Activated T-cell treated with anti-CD3 and anti-CD28 coated beads, Interleukin-2, amount 50 U/mL, for 4 hours (primary cell): ENCODE measurements around the gene FAM98C. TPM values are rescaled to one million over a fixed set of nuclear protein-coding genes. Genes with fewer than 3 reads are reported as not detected.

Experiments
- ATAC-seq, 2 donors: fragments of 200-7000 bp; cut with Tn5 transposase; one replicate each; pipeline ENCODE4 v1.10.0; 2021
- DNase-seq: peaks from one replicate; pipeline ENCODE4 v3.0.0-alpha.2; 2020
- H3K27me3 Mint-ChIP-seq: one replicate; pipeline ENCODE4 v1.8.0; 2021; ENCODE audit warnings: low read depth, mixed read lengths
- H3K36me3 Mint-ChIP-seq: one replicate; pipeline ENCODE4 v1.8.0; 2022; ENCODE audit warnings: mixed read lengths; ENCODE audit not compliant: insufficient read depth
- H3K4me1 Mint-ChIP-seq: one replicate; pipeline ENCODE4 v1.8.0; 2021; ENCODE audit warnings: low read depth, mixed read lengths
- H3K4me3 Mint-ChIP-seq: one replicate; pipeline ENCODE4 v1.8.0; 2021; ENCODE audit warnings: mild to moderate bottlenecking, moderate library complexity, mixed read lengths
- H3K9me3 Mint-ChIP-seq: one replicate; pipeline ENCODE4 v1.8.0; 2021; ENCODE audit warnings: mixed read lengths
- total RNA-seq, 3 donors: library from RNA; stranded (reverse); gene quantifications; one replicate each; pipeline ENCODE4 v1.2.1, GENCODE V29; 2021

Gene FAM98C
- total RNA-seq, 3 donors from 2014 or later: 22.7 to 27.5 (median 24.5) TPM

- no peak for DNase-seq
- H3K4me3 Mint-ChIP-seq: peak overlapping the region; percentile 13
Observed at GRCh38 chr19:38386300-38386970, 16.5 kb upstream of the FAM98C start.

DNA sequence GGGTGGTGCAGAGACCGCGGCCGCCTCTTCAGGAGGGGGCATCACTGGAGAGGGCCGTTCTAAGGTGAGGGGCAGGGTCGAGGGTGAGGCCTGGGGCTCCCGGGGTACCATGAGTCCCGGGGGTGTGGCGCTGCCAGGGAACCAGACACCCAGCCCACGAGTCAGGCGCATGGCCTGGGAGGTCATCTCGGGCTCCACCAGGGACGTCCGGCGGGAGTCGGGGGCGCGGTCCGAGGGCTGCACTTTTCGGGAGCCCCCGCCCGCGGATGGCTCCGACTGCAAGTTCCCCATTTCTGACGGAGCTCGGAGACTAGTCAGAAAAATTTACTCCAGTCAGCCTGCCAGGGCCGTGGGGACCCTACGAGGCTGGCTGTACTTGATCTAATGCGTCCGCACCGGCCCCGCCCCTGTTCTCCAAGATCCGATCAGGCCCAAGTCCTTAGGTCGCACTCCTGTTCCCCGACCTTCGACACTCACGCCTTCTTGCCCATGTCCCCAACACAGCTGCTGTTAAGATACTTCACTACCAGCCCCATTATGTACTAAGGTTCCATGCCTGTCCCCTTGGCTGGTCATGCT lies 15.8 kb upstream of the FAM98C start:
- Mint-ChIP-seq H3K36me3 (peaks cover 22% of the 10 kb centered on the region), H3K9me3 (no peaks in the 10 kb centered on the region), H3K27me3 (peaks cover 12% of the 10 kb centered on the region), H3K4me3 (peak overlapping the region; percentile 68), H3K4me1 (peaks cover 20% of the 10 kb centered on the region)
- ATAC-seq (no peak), DNase-seq (no peak)

More at GRCh38 chr19:38386300-38386970, 16.5 kb upstream of the FAM98C start:
- H3K36me3 Mint-ChIP-seq: peaks cover 28% of the 10 kb centered on the region
- peaks cover 20% of the 10 kb centered on the region for H3K4me1 Mint-ChIP-seq
- H3K9me3 Mint-ChIP-seq: no peaks in the 10 kb centered on the region
- H3K27me3 Mint-ChIP-seq: peaks cover 12% of the 10 kb centered on the region
- no peak for ATAC-seq

DNA sequence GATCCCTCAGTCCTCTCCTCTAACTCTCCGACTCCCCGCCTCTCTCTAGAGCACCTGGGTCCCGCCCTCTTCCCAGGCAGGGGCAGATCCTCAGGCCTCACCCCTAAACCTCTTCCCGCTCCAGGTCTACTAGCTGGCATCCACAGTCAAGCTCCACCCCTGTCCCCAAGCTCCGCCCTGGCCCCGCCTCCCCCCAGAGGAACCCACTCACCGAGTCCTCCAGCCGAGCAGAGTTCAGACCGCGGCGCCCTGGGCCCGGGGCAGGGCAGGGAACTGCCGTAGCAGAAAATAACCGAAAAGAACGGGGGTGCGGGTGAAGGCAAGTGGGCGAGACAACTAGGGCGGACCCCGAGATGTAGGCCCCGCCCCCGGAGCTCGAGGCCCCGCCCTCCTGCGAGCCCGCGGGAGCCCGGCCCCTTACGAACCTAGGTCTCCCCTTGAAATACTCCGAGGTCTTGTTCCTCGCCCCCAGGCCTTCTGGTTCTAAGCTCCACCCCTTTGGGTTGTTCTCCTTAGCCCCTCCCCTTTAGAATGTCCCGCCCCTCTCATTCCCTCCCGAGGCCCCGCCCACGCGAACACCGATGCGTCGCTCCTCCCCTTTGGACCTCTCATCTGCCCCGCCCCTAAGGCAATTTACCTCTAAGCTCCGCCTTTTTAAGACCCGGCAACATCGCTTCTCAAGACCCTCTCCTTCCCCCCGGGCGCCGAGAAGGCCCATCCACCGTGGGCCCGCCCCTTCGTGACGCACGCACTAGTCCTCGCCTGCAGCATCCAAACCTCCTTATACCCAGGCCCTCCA lies 15.1 kb upstream of the FAM98C start, which contains the start of gene GGN:
TSS of gene GGN (minus strand) at position 485 of the 799 bp plus-strand sequence. CDS start 773 bp downstream, outside the sequence.
- Mint-ChIP-seq H3K27me3 (peaks cover 10% of the 10 kb centered on the region), H3K9me3 (no peaks in the 10 kb centered on the region)

DNA sequence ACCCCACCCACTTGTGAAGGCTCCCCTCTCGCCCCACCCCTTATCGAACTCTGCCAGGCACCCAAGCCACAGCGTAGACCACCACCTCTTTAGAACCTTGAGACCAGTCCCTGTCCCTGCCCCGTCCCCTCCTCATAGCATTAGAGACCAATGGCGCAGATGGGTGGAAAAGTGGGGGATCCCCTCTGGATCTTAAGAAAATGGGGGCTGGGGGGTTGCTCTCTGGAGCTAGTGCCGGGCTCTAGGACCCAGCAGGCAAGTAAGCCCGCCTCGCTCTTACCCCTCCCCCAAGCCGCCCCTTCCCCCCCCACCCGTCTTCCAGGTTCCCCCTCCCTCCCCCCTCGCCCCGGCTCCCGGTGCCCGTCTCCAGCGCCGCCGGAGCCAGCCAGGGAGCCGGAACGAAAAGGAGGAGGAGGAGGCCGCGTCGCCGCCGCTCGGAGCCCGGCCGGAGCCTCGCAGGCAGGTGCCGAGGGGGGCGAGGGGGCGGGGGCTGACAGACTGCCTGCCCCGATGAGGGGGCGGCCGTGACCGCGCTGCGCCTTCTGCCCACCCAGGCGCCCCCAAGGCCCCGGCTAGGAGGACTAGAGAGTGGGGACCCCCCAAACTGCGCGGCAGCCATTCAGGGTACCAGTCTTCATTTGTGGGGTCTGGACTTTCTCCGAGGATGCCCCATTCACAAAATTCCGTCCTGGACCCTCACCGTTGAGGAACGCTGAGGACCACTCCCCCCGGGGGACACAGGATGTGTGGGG lies 14.4 kb upstream of the FAM98C start, which contains the start of gene SPRED3:
TSS of gene SPRED3 (plus strand) at position 349 of the 752 bp plus-strand sequence. CDS start 1,606 bp downstream, outside the sequence.
- ATAC-seq: peak; percentile 2 to 3

More for the DNA sequence above, 15.1 kb upstream of the FAM98C start, which contains the start of gene GGN:
- Mint-ChIP-seq H3K4me3 (peak within 1 kb of the TSS; percentile 82), H3K4me1 (peaks cover 22% of the 10 kb centered on the region), H3K36me3 (peaks cover 18% of the 10 kb centered on the region)
- ATAC-seq (peak; percentile 72 to 77), DNase-seq (peak; percentile 70)

GRCh38 chr19:38389101-38389925 lies 13.6 kb upstream of the FAM98C start:
- ATAC-seq: no peak
- H3K4me1 Mint-ChIP-seq: peaks cover 30% of the 10 kb centered on the region
- H3K9me3 Mint-ChIP-seq: no peaks in the 10 kb centered on the region
- peak overlapping the region; percentile 51 for H3K4me3 Mint-ChIP-seq
- no peak for DNase-seq
- H3K27me3 Mint-ChIP-seq: peaks cover 14% of the 10 kb centered on the region
- peaks cover 5% of the 10 kb centered on the region for H3K36me3 Mint-ChIP-seq

More for the DNA sequence above, 14.4 kb upstream of the FAM98C start, which contains the start of gene SPRED3:
- H3K27me3 Mint-ChIP-seq: peaks cover 10% of the 10 kb centered on the region
- peaks cover 24% of the 10 kb centered on the region for H3K4me1 Mint-ChIP-seq
- peaks cover 10% of the 10 kb centered on the region for H3K36me3 Mint-ChIP-seq
- DNase-seq: no peak
- no peaks in the 10 kb centered on the region for H3K9me3 Mint-ChIP-seq
- peak within 1 kb of the TSS; percentile 82 for H3K4me3 Mint-ChIP-seq

DNA sequence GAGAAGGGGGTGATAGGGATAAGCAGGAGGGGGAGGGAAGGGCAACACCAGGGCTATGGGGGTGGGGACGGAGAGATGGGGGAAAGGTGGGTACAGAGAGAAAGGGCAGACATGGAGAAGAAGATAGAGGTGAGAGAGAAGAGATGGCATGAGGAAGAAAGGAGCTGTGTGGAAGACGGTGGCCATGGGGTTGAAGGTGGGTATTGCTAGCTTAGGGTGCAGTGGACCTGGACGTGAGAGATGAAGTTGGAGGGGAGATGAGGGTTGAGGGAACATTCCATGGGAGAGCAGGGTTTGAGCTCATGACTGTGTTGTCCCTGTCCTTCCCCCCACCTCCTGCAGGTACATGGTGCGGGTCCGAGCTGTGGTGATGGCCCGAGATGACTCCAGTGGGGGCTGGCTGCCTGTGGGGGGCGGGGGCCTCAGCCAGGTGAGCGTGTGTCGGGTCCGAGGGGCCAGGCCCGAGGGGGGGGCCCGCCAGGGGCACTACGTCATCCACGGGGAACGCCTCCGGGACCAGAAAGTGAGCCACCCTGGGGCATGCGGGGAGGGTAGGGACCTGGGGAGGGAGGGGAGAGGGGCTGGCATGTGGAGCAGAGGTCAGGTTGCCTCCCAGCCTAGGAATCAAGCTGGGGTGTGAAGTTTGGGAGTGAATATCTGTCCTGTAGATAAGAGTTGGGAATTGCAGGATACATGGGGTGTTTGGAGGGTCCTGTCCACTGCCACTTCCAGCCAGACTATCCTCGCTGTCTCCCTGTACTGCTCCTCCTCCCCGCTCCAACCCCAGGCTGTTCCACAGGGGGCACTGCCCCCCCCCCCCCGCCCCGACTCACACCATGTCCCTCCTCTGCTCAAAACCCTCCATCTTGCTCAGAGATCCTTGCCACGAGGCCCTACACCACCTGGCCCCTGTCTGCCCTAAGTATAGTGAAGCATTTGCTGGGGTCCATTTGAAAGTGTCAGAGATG lies 12.7 kb upstream of the FAM98C start:
- ATAC-seq (no peak), DNase-seq (no peak)
- Mint-ChIP-seq H3K4me3 (peak overlapping the region; percentile 53), H3K36me3 (no peaks in the 10 kb centered on the region), H3K9me3 (no peaks in the 10 kb centered on the region), H3K4me1 (peaks cover 35% of the 10 kb centered on the region), H3K27me3 (peaks cover 14% of the 10 kb centered on the region)

DNA sequence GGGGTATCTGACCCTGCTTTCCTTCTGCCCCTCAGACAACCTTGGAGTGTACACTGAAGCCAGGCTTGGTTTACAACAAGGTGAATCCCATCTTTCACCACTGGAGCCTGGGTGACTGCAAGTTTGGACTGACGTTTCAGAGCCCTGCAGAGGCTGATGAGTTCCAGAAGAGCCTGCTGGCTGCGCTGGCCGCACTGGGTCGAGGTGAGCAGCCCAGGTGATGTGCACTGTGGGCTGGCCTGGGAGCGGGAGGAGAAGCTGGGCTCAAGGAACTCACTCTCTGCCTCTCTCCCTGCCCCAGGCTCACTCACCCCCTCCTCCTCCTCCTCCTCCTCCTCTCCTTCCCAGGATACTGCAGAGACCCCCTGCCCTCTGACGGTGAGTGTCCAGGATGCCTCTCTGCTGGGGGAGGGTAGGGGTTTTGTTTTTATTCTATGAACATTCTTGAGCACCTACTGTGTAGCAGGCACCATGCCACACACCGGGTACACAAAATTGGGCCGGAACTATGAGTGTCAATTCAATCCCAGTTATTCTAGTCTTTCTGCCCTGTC lies 10.9 kb upstream of the FAM98C start:
- H3K36me3 Mint-ChIP-seq: no peaks in the 10 kb centered on the region
- DNase-seq (no peak), ATAC-seq (no peak)
- peaks cover 42% of the 10 kb centered on the region for H3K4me1 Mint-ChIP-seq
- peaks cover 17% of the 10 kb centered on the region for H3K27me3 Mint-ChIP-seq
- H3K9me3 Mint-ChIP-seq: no peaks in the 10 kb centered on the region
- H3K4me3 Mint-ChIP-seq: no peak overlapping the region

GRCh38 chr19:38392707-38393308 lies 10.1 kb upstream of the FAM98C start:
- no peaks in the 10 kb centered on the region for H3K36me3 Mint-ChIP-seq
- no peak for ATAC-seq
- H3K4me1 Mint-ChIP-seq: peaks cover 36% of the 10 kb centered on the region
- H3K9me3 Mint-ChIP-seq: no peaks in the 10 kb centered on the region
- peaks cover 13% of the 10 kb centered on the region for H3K27me3 Mint-ChIP-seq
- no peak for DNase-seq
- no peak overlapping the region for H3K4me3 Mint-ChIP-seq

DNA sequence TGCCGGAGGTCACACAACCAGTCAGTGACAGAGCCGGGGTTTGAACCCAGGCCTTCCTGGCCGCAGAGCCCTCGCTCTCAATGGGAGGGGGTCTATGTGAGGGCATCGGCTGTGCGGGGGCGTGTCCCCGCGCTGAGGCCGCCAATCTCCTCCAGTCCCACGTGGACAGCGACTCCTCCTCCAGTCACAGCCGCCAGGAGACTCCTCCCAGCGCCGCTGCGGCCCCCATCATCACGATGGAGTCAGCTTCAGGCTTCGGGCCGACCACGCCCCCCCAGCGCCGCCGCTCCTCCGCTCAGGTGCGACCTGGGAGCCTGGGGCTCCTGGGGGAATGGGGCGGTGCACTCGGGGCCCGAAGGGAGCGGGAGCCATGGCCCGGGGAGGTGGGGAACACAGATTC lies 8.4 kb upstream of the FAM98C start:
- ATAC-seq: peak; percentile 66 to 71
- H3K9me3 Mint-ChIP-seq: no peaks in the 10 kb centered on the region
- H3K4me3 Mint-ChIP-seq: peak overlapping the region; percentile 73
- peaks cover 28% of the 10 kb centered on the region for H3K4me1 Mint-ChIP-seq
- peaks cover 10% of the 10 kb centered on the region for H3K27me3 Mint-ChIP-seq
- no peaks in the 10 kb centered on the region for H3K36me3 Mint-ChIP-seq
- peak; percentile 61 for DNase-seq

- Mint-ChIP-seq H3K36me3 (no peaks in the 10 kb centered on the region), H3K4me1 (peaks cover 24% of the 10 kb centered on the region), H3K27me3 (peaks cover 8% of the 10 kb centered on the region), H3K9me3 (no peaks in the 10 kb centered on the region), H3K4me3 (peak overlapping the region; percentile 73)
- DNase-seq (peak; percentile 33), ATAC-seq (peak; percentile 88 to 89)
Observed at GRCh38 chr19:38395381-38396114, 7.3 kb upstream of the FAM98C start.

- Mint-ChIP-seq H3K4me1 (peaks cover 21% of the 10 kb centered on the region), H3K36me3 (no peaks in the 10 kb centered on the region), H3K27me3 (peaks cover 4% of the 10 kb centered on the region), H3K9me3 (no peaks in the 10 kb centered on the region), H3K4me3 (no peak overlapping the region)
- ATAC-seq (no peak), DNase-seq (no peak)
Observed at GRCh38 chr19:38399081-38399480, 3.8 kb upstream of the FAM98C start.
